ENCODE results near the gene SOWAHB.
"Not testable (repeated sequence)": the region's sequence is repeated elsewhere in the genome, so short reads cannot be mapped to it uniquely, and the experiment has no call there.

Gene SOWAHB

DNA sequence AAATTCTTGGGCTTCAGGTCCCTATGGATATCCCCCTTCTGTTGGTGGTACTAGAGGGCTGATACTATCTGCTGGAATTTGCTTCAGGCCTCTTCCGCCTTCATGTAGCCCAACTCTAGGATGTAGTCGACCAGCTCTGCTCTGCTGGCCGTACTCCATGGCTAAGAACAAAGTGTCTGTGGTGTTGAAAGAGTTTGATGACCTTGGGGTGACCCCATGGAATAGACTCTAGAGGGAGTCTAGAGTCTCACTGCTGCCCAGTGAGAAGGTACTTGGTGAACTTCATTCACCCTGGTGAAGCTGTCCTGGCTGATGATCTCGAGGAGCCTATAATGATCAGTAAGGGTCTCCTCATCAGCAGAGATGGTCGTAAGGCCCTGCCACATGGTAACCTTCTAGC is 11.7 kb downstream of the SOWAHB start:
- no peaks in the 10 kb centered on the region for H3K36me3 ChIP-seq (ENCODE audit: insufficient read depth, low read length)
- H3K27ac ChIP-seq = no peak overlapping the region
- no peaks in the 10 kb centered on the region for H3K9me3 ChIP-seq (ENCODE audit: low read depth, low read length)
- H3K9ac ChIP-seq (ENCODE audit: insufficient read length) = no peak overlapping the region
- no peak overlapping the region for H3K4me3 ChIP-seq
- no peak for TF ChIP-seq EZH2 (IDR thresholded peaks at IDR 0.05)
- DNase-seq (ENCODE audit: low read depth, low spot score) = no peak

GRCh38 chr4:76883147-76883546 is 14.8 kb downstream of the SOWAHB start:
- TF ChIP-seq POLR2AphosphoS5 (IDR thresholded peaks at IDR 0.05; ENCODE audit: borderline replicate concordance, low read depth, low read length) = no peak
- no peak for TF ChIP-seq FOXP2 (optimal IDR thresholded peaks at IDR 0.05; ENCODE audit: control extremely low read depth, extremely low read length, insufficient read depth)
- TF ChIP-seq EZH2 (IDR thresholded peaks at IDR 0.05) = no peak
- DNase-seq (ENCODE audit: low read depth, low spot score) = no peak
- H3K27ac ChIP-seq = no peak overlapping the region
- H3K36me3 ChIP-seq (ENCODE audit: insufficient read depth, low read length) = no peaks in the 10 kb centered on the region
- no peaks in the 10 kb centered on the region for H3K9me3 ChIP-seq (ENCODE audit: low read depth, low read length)
- H3K4me3 ChIP-seq = no peak overlapping the region
- H3K9ac ChIP-seq (ENCODE audit: insufficient read length) = no peak overlapping the region

DNA sequence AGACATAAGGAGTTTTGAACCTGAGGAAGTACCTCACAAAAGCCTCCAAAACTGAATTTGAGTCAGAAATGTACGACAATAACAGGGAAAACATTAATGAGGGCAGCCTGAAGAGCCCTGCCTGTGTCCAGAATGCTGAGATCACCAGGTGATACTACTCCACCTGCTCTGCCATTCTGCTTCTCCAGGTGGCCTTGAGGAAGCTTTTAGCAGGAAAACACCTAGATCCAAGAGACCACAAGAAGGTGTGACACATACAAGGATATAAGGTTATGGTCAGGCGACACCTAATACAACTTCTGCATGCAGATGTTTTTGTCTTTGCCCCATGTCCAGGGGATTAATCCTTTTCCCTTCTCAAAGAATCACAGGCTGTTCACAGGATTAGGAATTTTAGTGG is 15.3 kb downstream of the SOWAHB start:
- no peaks in the 10 kb centered on the region for H3K36me3 ChIP-seq (ENCODE audit: insufficient read depth, low read length)
- TF ChIP-seq EZH2 (IDR thresholded peaks at IDR 0.05) = no peak
- no peak for TF ChIP-seq POLR2AphosphoS5 (IDR thresholded peaks at IDR 0.05; ENCODE audit: borderline replicate concordance, low read depth, low read length)
- TF ChIP-seq FOXP2 (optimal IDR thresholded peaks at IDR 0.05; ENCODE audit: control extremely low read depth, extremely low read length, insufficient read depth) = no peak
- DNase-seq (ENCODE audit: low read depth, low spot score) = no peak
- H3K27ac ChIP-seq = no peak overlapping the region
- no peaks in the 10 kb centered on the region for H3K9me3 ChIP-seq (ENCODE audit: low read depth, low read length)
- no peak overlapping the region for H3K4me3 ChIP-seq
- H3K9ac ChIP-seq (ENCODE audit: insufficient read length) = no peak overlapping the region

- H3K27ac ChIP-seq = no peak overlapping the region
- no peak for DNase-seq (ENCODE audit: low read depth, low spot score)
- H3K4me3 ChIP-seq = no peak overlapping the region
Observed at GRCh38 chr4:76881375-76881774, 16.6 kb downstream of the SOWAHB start.

GRCh38 chr4:76879731-76880364 is 18.1 kb downstream of the SOWAHB start:
- TF ChIP-seq POLR2AphosphoS5 (IDR thresholded peaks at IDR 0.05; ENCODE audit: borderline replicate concordance, low read depth, low read length) = no peak
- TF ChIP-seq FOXP2 (optimal IDR thresholded peaks at IDR 0.05; ENCODE audit: control extremely low read depth, extremely low read length, insufficient read depth) = no peak
- Histone ChIP-seq H3K9me3 (ENCODE audit: low read depth, low read length) (no peaks in the 10 kb centered on the region), H3K36me3 (ENCODE audit: insufficient read depth, low read length) (no peaks in the 10 kb centered on the region), H3K9ac (ENCODE audit: insufficient read length) (no peak overlapping the region), H3K4me3 (no peak overlapping the region), H3K27ac (no peak overlapping the region)
- no peak for DNase-seq (ENCODE audit: low read depth, low spot score)

More at GRCh38 chr4:76881375-76881774, 16.6 kb downstream of the SOWAHB start:
- TF ChIP-seq EZH2 (IDR thresholded peaks at IDR 0.05) (no peak), FOXP2 (optimal IDR thresholded peaks at IDR 0.05; ENCODE audit: control extremely low read depth, extremely low read length, insufficient read depth) (no peak), POLR2AphosphoS5 (IDR thresholded peaks at IDR 0.05; ENCODE audit: borderline replicate concordance, low read depth, low read length) (no peak)
- H3K9me3 ChIP-seq (ENCODE audit: low read depth, low read length) = no peaks in the 10 kb centered on the region
- no peak overlapping the region for H3K9ac ChIP-seq (ENCODE audit: insufficient read length)
- H3K36me3 ChIP-seq (ENCODE audit: insufficient read depth, low read length) = no peaks in the 10 kb centered on the region

- H3K4me3 ChIP-seq; H3K9me3 ChIP-seq (ENCODE audit: low read depth, low read length); H3K9ac ChIP-seq (ENCODE audit: insufficient read length); DNase-seq (ENCODE audit: low read depth, low spot score); H3K27ac ChIP-seq; H3K36me3 ChIP-seq (ENCODE audit: insufficient read depth, low read length): not testable (repeated sequence)
Observed at GRCh38 chr4:76878641-76879165, 19.2 kb downstream of the SOWAHB start.

DNA sequence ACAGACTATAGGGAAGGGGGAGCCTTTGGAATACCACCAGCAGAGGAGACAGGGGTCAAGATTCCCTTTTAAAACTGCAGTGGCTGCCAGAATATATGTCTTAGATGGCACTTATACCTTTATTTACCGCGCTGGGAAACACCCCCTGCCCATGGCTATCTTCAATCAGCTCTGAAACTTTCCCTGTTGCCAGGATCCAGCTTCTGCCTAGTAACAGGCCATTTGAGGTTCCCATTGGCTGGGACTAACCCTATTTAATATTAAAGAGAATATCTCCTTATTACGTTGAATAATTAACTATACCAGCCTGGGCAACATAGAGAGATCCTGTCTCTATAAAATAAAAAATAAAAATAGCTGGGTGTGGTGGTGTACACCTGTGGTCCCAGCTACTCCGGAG is 23.8 kb downstream of the SOWAHB start:
- no peak overlapping the region for H3K9ac ChIP-seq (ENCODE audit: insufficient read length)

DNA sequence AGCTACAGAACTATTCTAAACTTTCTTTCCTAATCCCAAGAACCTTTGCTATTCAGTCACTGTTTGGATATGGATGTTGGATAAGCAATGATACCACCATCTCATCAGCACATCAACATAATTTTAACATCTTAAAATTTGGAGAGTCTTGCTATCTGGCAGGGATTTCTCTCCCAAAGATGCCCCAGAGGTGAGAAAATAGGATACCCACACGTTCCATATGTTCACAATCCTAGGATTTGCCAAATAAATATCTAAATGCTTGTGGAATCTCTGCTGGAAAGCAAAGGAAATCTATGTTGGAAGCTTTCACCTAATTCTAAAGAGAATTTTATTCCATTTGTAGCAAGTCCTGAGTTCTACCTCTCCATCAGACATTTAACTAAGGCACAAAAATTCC is 24.4 kb downstream of the SOWAHB start:
- no peak for DNase-seq (ENCODE audit: low read depth, low spot score)
- Histone ChIP-seq H3K36me3 (ENCODE audit: insufficient read depth, low read length) (no peaks in the 10 kb centered on the region), H3K9ac (ENCODE audit: insufficient read length) (no peak overlapping the region), H3K4me3 (no peak overlapping the region), H3K27ac (no peak overlapping the region), H3K9me3 (ENCODE audit: low read depth, low read length) (no peaks in the 10 kb centered on the region)
- no peak for TF ChIP-seq FOXP2 (optimal IDR thresholded peaks at IDR 0.05; ENCODE audit: control extremely low read depth, extremely low read length, insufficient read depth)
- no peak for TF ChIP-seq EZH2 (IDR thresholded peaks at IDR 0.05)
- TF ChIP-seq POLR2AphosphoS5 (IDR thresholded peaks at IDR 0.05; ENCODE audit: borderline replicate concordance, low read depth, low read length) = no peak

More for the DNA sequence above, 23.8 kb downstream of the SOWAHB start:
- Histone ChIP-seq H3K36me3 (ENCODE audit: insufficient read depth, low read length) (no peaks in the 10 kb centered on the region), H3K27ac (no peak overlapping the region), H3K4me3 (no peak overlapping the region), H3K9me3 (ENCODE audit: low read depth, low read length) (no peaks in the 10 kb centered on the region)
- TF ChIP-seq FOXP2 (optimal IDR thresholded peaks at IDR 0.05; ENCODE audit: control extremely low read depth, extremely low read length, insufficient read depth) (no peak), EZH2 (IDR thresholded peaks at IDR 0.05) (no peak), POLR2AphosphoS5 (IDR thresholded peaks at IDR 0.05; ENCODE audit: borderline replicate concordance, low read depth, low read length) (no peak)
- DNase-seq (ENCODE audit: low read depth, low spot score) = no peak

- H3K27ac ChIP-seq = no peak overlapping the region
- no peaks in the 10 kb centered on the region for H3K36me3 ChIP-seq (ENCODE audit: insufficient read depth, low read length)
- H3K4me3 ChIP-seq = no peak overlapping the region
- no peaks in the 10 kb centered on the region for H3K9me3 ChIP-seq (ENCODE audit: low read depth, low read length)
- no peak overlapping the region for H3K9ac ChIP-seq (ENCODE audit: insufficient read length)
- DNase-seq (ENCODE audit: low read depth, low spot score) = no peak
- TF ChIP-seq EZH2 (IDR thresholded peaks at IDR 0.05) (no peak), POLR2AphosphoS5 (IDR thresholded peaks at IDR 0.05; ENCODE audit: borderline replicate concordance, low read depth, low read length) (no peak), FOXP2 (optimal IDR thresholded peaks at IDR 0.05; ENCODE audit: control extremely low read depth, extremely low read length, insufficient read depth) (no peak)
Observed at GRCh38 chr4:76872556-76872955, 25.4 kb downstream of the SOWAHB start.

- not testable (repeated sequence) for H3K9ac ChIP-seq (ENCODE audit: insufficient read length); H3K9me3 ChIP-seq (ENCODE audit: low read depth, low read length); H3K4me3 ChIP-seq; H3K27ac ChIP-seq; DNase-seq (ENCODE audit: low read depth, low spot score); H3K36me3 ChIP-seq (ENCODE audit: insufficient read depth, low read length)
Observed at GRCh38 chr4:76868780-76869179, 29.2 kb downstream of the SOWAHB start.
